NCI-H187 treated with DMSO at 0.1 percent for 48 hours (cell line): Measurements from ENCODE around the gene ZNF497.

Experiments used
- DNase-seq: peaks from one replicate; lab custom pipeline; 2025; lab: John Stamatoyannopoulos, UW

ZNF497 gene

GRCh38 chr19:58307736-58308135 is 54.8 kb downstream of the ZNF497 start:
- no peak for DNase-seq

GRCh38 chr19:58305932-58306323 is 56.6 kb downstream of the ZNF497 start:
- DNase-seq = no peak

DNA sequence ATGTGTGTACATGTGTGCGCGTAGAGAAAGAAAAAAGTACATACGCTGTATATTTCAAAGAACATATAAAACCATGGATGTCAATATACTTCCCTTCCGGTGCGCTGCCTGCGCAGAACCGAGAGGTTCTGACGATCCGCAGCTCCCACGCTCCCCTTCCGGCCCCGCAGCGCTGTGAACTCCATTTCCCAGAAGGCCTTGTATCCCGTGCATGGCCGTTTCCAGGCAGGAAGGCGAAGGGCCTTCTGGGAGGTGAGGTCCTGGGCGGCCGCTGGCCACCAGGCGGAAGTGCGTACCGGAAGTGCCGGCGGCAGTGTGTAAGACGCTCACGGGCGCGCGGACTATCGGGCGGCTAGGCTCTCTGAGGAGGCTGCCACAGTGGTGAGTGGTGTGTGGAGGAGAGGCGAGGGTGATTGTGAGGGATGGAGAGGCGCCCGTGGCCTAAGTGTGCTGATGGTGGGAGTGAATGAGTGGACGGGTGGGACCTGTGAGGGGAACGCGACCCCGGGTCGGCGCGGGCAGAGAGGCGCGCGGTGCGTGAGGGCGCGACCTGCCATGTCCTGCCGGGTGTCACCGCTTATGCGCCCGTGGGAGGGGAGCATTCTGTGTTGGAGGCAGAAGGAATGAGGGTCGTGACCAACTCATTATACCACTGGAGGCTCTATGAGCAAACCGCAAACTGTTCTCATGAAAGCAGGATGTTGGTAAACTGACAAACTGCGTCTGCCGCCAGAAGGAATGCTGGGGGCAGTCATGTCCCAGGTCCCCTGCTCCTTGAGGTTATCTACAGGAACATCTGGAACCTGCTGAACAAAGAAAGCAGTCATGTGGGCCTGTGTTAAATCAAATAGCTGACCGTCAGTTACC is 57.3 kb downstream of the ZNF497 start, which contains the start of gene ERVK3-1:
Gene ERVK3-1 (plus strand): TSS at position 313 of the 867 bp plus-strand sequence. CDS start 6,792 bp downstream, outside the sequence.
- DNase-seq = peak; percentile 88

- no peak for DNase-seq
Measured at GRCh38 chr19:58304748-58305064, 57.8 kb downstream of the ZNF497 start.
